WTC11 (cell line): ENCODE measurements around the gene TOB2. TPM values are rescaled to one million over a fixed set of nuclear protein-coding genes. Genes with fewer than 3 reads are reported as not detected.

ENCODE experiments used
- AR ChIP-seq: fragments of 250-450 bp; sonication (Bioruptor Pico); IDR thresholded peaks from 2 replicates; pipeline ENCODE4 v1.9.0; 2021; ENCODE audit warnings: mild to moderate bottlenecking
- CDX4 ChIP-seq: fragments of 250-450 bp; sonication (Bioruptor Pico); IDR thresholded peaks from 2 replicates; pipeline ENCODE4 v1.9.0; 2021; ENCODE audit warnings: moderate library complexity, mild to moderate bottlenecking, inconsistent platforms, borderline replicate concordance
- CREM ChIP-seq: sonication (generic); formaldehyde crosslinking; IDR thresholded peaks from 2 replicates; pipeline ENCODE4 v1.8.1; 2022; ENCODE audit warnings: mild to moderate bottlenecking, missing genetic modification reagents, moderate library complexity
- EMX1 ChIP-seq: fragments of 250-450 bp; sonication (Bioruptor Pico); IDR thresholded peaks from 2 replicates; pipeline ENCODE4 v1.8.0; 2021; ENCODE audit warnings: mild to moderate bottlenecking
- ETV6 ChIP-seq: sonication (generic); formaldehyde crosslinking; IDR thresholded peaks from 2 replicates; pipeline ENCODE4 v1.8.1; 2022; ENCODE audit warnings: mild to moderate bottlenecking, missing genetic modification reagents
- HMGXB4 ChIP-seq: sonication (generic); formaldehyde crosslinking; IDR thresholded peaks from 2 replicates; pipeline ENCODE4 v1.8.1; 2023; ENCODE audit warnings: mild to moderate bottlenecking, moderate library complexity, missing genetic modification reagents
- JUN ChIP-seq: sonication (generic); formaldehyde crosslinking; IDR thresholded peaks from 2 replicates; pipeline ENCODE4 v1.8.0; 2023; ENCODE audit warnings: mild to moderate bottlenecking, missing genetic modification reagents
- MAX ChIP-seq: sonication (generic); formaldehyde crosslinking; IDR thresholded peaks from 2 replicates; pipeline ENCODE4 v1.8.0; 2022; ENCODE audit warnings: mild to moderate bottlenecking, missing genetic modification reagents
- MLX ChIP-seq: sonication (generic); formaldehyde crosslinking; IDR thresholded peaks from 2 replicates; pipeline ENCODE4 v1.8.1; 2023; ENCODE audit warnings: mild to moderate bottlenecking, missing genetic modification reagents, moderate library complexity
- NR3C1 ChIP-seq: sonication (generic); formaldehyde crosslinking; conservative IDR thresholded peaks from 2 replicates; pipeline ENCODE4 v1.8.1; 2023; ENCODE audit warnings: low read depth, mild to moderate bottlenecking, missing genetic modification reagents
- PRDM15 ChIP-seq: sonication (generic); formaldehyde crosslinking; IDR thresholded peaks from 2 replicates; pipeline ENCODE4 v1.8.0; 2022; ENCODE audit warnings: missing genetic modification reagents
- SP1 ChIP-seq: sonication (generic); formaldehyde crosslinking; conservative IDR thresholded peaks from 2 replicates; pipeline ENCODE4 v1.8.1; 2022; ENCODE audit warnings: missing genetic modification reagents
- STAT6 ChIP-seq: sonication (generic); formaldehyde crosslinking; conservative IDR thresholded peaks from 2 replicates; pipeline ENCODE4 v1.8.1; 2023; ENCODE audit warnings: mild to moderate bottlenecking, low read depth, missing genetic modification reagents, moderate library complexity
- TEAD4 ChIP-seq: sonication (generic); formaldehyde crosslinking; IDR thresholded peaks from 2 replicates; pipeline ENCODE4 v1.8.0; 2022; ENCODE audit warnings: mild to moderate bottlenecking, missing genetic modification reagents
- ZNF138 ChIP-seq: sonication (generic); formaldehyde crosslinking; conservative IDR thresholded peaks from 2 replicates; pipeline ENCODE4 v1.8.1; 2022; ENCODE audit warnings: mild to moderate bottlenecking, moderate library complexity, missing genetic modification reagents
- ZNF263 ChIP-seq: sonication (generic); formaldehyde crosslinking; IDR thresholded peaks from 2 replicates; pipeline ENCODE4 v1.8.1; 2022; ENCODE audit warnings: low read depth, mild to moderate bottlenecking, moderate library complexity, missing genetic modification reagents
- ZNF317 ChIP-seq: sonication (generic); formaldehyde crosslinking; IDR thresholded peaks from 2 replicates; pipeline ENCODE4 v1.8.1; 2023; ENCODE audit warnings: low read depth, mild to moderate bottlenecking, moderate library complexity, missing genetic modification reagents, borderline replicate concordance
- ZNF416 ChIP-seq: fragments of 250-450 bp; sonication (Bioruptor Pico); IDR thresholded peaks from 2 replicates; pipeline ENCODE4 v1.9.0; 2021; ENCODE audit warnings: mild to moderate bottlenecking, inconsistent platforms
- ZNF532 ChIP-seq: fragments of 250-450 bp; sonication (Bioruptor Pico); IDR thresholded peaks from 2 replicates; pipeline ENCODE4 v1.9.0; 2021; ENCODE audit warnings: mild to moderate bottlenecking, borderline replicate concordance
- ZSCAN18 ChIP-seq: fragments of 250-450 bp; sonication (Bioruptor Pico); IDR thresholded peaks from 2 replicates; pipeline ENCODE4 v2.1.2; 2022; ENCODE audit warnings: mild to moderate bottlenecking, moderate library complexity
- total RNA-seq: library from RNA; stranded (reverse); gene quantifications from 3 replicates; pipeline ENCODE4 v1.2.3, GENCODE V29; 2021

Gene TOB2
- total RNA-seq, 1 experiment from 2014 or later, result 46.6 TPM

- TF ChIP-seq ZNF532 (CRISPR knock-in tag) (no peak), HMGXB4 (CRISPR knock-in tag) (no peak), ZSCAN18 (CRISPR knock-in tag) (no peak), JUN (no peak), EMX1 (no peak), CREM (peak; percentile 77; the same call in 1 of the 2 replicates), MAX (CRISPR knock-in tag) (no peak), ZNF263 (CRISPR knock-in tag) (no peak), MLX (no peak), TEAD4 (CRISPR knock-in tag) (no peak), ZNF138 (CRISPR knock-in tag) (no peak), PRDM15 (CRISPR knock-in tag) (no peak), AR (no peak), CDX4 (CRISPR knock-in tag) (no peak), ZNF317 (CRISPR knock-in tag) (peak; percentile 90), NR3C1 (CRISPR knock-in tag) (no peak), SP1 (CRISPR knock-in tag) (peak; percentile 87), ZNF416 (CRISPR knock-in tag) (no peak), STAT6 (CRISPR knock-in tag) (no peak), ETV6 (CRISPR knock-in tag) (0 out of 2 replicates have a peak, but pooled peaks have one; percentile 84)
Observed at GRCh38 chr22:41448189-41448808, 1.7 kb upstream of the TOB2 start (continued).
